ENCODE data around the gene SCRN3.
"Not testable (repeated sequence)": the region's sequence is repeated elsewhere in the genome, so short reads cannot be mapped to it uniquely, and the experiment has no call there.

Gene SCRN3

GRCh38 chr2:174395284-174395968, at the start of gene SCRN3:
Gene SCRN3 (plus strand): TSS chr2:174395730. CDS start chr2:174398284, 2,554 bp downstream.
- DNase-seq = peak; percentile 84

- no peak for DNase-seq
Measured at GRCh38 chr2:174350018-174350417, 45.5 kb upstream of the SCRN3 start.

GRCh38 chr2:174350593-174351181, 44.8 kb upstream of the SCRN3 start:
- no peak for DNase-seq

GRCh38 chr2:174353004-174353403, 42.5 kb upstream of the SCRN3 start:
- DNase-seq = no peak

- no peak for DNase-seq
Measured at GRCh38 chr2:174356347-174356746, 39.2 kb upstream of the SCRN3 start.

- DNase-seq = not testable (repeated sequence)
Measured at GRCh38 chr2:174359663-174360062, 35.9 kb upstream of the SCRN3 start.

GRCh38 chr2:174362949-174363348, 32.6 kb upstream of the SCRN3 start:
- DNase-seq = no peak

- DNase-seq = not testable (repeated sequence)
Measured at GRCh38 chr2:174363492-174364225, 31.9 kb upstream of the SCRN3 start.

- DNase-seq = no peak
Measured at GRCh38 chr2:174364628-174365027, 30.9 kb upstream of the SCRN3 start.

- DNase-seq = no peak
Measured at GRCh38 chr2:174365571-174365970, 30.0 kb upstream of the SCRN3 start.

- DNase-seq = no peak
Measured at GRCh38 chr2:174368691-174369090, 26.8 kb upstream of the SCRN3 start.

- DNase-seq = no peak
Measured at GRCh38 chr2:174376967-174377366, 18.6 kb upstream of the SCRN3 start.

GRCh38 chr2:174383796-174384195, 11.7 kb upstream of the SCRN3 start:
- DNase-seq = no peak

- DNase-seq = no peak
Measured at GRCh38 chr2:174385201-174385600, 10.3 kb upstream of the SCRN3 start.

GRCh38 chr2:174388706-174389105, 6.8 kb upstream of the SCRN3 start:
- not testable (repeated sequence) for DNase-seq

- no peak for DNase-seq
Measured at GRCh38 chr2:174389542-174389941, 6.0 kb upstream of the SCRN3 start.

GRCh38 chr2:174390303-174390702, 5.2 kb upstream of the SCRN3 start:
- not testable (repeated sequence) for DNase-seq

GRCh38 chr2:174392706-174393105, 2.8 kb upstream of the SCRN3 start:
- no peak for DNase-seq

- DNase-seq = no peak
Measured at GRCh38 chr2:174395969-174396630, 570 bp downstream of the SCRN3 start.

GRCh38 chr2:174397773-174398172, 2.2 kb downstream of the SCRN3 start:
- DNase-seq = no peak

GRCh38 chr2:174399171-174399570, 3.6 kb downstream of the SCRN3 start:
- no peak for DNase-seq

- DNase-seq = no peak
Measured at GRCh38 chr2:174400853-174401252, 5.3 kb downstream of the SCRN3 start.

GRCh38 chr2:174403628-174404027, 8.1 kb downstream of the SCRN3 start:
- DNase-seq = no peak

All from stimulated activated CD4-positive, alpha-beta T cell treated with anti-CD3 and anti-CD28 coated beads, Interleukin-15, amount 100 ng/mL, for 24 hours (primary cell).